ENCODE results near the gene LARP1.
"Not testable (repeated sequence)": the region's sequence is repeated elsewhere in the genome, so short reads cannot be mapped to it uniquely, and the experiment has no call there.

The LARP1 gene
- total RNA-seq = 176 to 284 (median 194) reads per million in 4 experiments

DNA sequence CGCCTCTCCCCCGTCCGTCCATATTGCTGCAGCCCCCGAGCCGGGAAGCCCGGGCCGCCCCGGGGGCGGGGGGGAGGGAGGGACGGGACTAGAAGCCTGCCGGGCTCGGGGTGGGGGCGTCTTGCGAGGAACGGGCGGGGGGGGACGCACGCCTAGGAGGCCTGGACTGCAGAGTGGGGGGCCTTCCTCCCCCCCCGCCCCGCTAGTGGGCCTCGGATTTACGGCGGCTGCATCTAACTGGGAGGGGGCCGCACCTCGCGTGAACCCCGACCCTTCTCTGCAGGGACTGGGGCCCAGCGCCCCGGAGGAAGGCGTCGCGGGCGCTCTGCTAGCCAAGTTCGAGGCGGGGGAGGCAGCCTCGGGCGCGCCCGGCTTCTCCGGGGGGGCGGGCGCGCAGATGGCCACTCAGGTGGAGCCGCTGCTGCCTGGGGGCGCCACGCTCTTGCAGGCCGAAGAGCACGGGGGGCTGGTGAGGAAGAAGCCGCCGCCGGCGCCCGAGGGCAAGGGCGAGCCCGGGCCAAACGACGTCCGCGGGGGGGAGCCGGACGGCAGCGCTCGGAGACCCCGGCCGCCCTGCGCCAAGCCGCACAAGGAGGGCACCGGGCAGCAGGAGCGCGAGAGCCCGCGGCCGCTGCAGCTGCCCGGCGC, at the start of gene LARP1:
LARP1 (plus strand) TSS at position 17 of the 648 bp plus-strand sequence; CDS start at position 398, 381 bp downstream.
- DNase-seq = peak; percentile 41

DNA sequence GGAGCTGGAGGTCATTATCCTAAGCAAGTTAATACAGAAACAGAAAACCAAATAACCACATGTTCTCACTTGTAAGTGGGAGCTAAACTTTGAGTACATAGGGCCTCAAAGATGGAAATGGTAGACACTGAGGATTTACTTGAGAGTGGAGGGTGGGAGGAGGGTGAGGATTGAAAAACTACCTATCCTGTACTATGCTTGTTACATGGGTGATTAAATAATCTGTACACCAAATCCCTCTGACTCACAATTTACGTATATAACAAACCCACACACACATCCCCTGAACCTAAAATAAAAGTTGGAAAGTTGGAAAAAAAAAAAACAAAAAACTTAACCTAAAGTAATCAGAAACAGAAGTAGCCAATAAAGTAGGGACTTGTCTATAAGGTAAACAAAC, 48.8 kb upstream of the LARP1 start:
- no peak for DNase-seq

DNA sequence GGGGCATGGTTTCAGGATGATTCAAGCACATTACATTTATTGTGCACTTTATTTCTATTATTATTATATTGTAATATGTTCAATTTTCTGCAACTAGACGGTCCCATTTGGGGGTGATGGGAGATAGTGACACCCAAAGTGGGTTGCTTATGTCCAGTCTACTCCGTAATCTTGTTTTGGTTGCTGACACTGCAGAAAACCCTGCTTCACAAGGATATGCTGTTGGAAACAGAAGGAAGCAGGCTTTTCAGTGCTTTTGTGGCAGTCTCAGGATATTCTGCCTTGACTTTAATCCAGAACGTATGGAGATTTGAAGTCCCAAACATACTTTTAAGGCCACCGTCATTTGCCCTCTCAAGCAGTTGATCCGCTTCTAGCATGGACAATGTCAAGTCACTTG, 47.5 kb upstream of the LARP1 start:
- no peak for DNase-seq

DNA sequence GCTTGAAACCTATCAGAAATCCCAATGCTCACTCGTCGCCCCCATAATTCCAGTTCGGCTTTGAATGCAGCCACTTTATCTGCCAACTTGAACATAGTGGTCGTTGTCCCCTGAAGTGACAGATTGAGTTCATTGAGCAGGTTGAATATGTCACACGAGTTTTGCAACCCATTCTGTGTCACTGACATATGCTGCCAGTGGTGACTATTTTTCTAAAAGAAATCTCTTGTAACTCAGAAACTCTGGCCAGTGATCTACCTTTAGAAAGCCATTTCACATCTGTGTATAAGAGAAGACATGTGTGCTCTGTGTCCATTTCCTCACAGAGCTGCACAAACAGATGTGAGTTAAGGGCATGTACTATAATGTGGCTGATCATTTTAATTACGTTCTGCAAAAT, 47.0 kb upstream of the LARP1 start:
- DNase-seq = no peak

DNA sequence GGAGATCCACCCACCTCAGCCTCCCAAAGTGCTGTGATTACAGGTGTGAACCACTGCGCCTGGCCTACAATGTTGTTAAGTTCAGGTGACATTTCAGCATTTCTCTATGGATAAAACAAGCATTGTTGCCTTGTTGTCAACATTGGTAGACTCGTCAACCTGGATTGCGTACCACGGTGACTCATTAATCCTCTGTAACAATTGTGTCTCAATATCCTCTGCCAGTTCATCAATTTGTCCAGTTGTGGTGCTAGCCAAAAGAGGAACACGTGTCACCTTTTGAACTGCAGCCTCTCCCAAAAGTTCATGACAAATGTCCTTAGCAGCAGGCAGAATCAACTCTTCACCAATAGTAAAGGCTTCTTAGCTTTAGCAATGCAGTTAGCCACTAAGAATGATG, 46.3 kb upstream of the LARP1 start:
- no peak for DNase-seq

DNA sequence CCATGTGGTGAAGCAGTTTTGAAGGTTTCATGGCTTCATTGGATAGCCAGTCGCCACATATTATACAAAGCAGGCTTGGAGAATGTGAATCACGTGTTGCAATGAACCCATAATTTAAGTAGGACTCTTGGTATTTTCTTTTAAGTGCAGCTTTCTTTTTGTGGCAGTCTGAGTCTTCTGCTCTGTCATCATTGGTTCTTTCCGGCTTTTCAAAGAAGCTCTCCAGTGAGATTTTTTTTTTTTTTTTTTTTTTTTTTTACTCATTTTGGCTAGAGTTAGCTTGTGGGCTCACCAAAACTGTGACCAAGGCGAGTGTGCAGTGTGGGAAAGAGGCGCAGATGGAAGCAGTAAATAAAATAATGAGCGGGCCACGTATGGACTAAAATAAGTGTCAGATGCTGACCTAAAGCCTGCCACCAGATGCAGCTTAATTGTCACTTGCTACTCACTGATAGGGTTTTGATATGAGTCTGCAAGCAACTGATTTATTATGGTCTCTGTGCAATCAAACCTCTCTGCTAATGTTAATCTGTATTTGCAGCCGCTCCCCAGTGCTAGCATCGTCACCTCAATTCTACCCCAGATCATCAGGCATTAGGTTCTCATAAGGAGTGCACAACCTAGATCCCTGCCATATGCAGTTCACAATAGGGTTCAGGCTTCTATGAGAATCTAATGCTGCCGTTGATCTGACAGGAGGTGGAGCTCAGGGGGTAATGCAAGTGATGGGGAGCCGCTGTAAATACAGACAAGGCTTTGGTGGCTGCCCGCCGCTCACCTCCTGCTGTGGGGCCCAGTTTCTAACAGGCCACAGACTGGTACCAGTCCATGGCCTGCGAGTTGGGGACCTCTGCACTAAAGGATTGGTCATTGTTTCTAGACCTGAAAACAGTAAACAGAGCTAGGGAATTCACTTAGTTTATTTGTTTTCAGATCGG, 45.5 kb upstream of the LARP1 start:
- DNase-seq = no peak

DNA sequence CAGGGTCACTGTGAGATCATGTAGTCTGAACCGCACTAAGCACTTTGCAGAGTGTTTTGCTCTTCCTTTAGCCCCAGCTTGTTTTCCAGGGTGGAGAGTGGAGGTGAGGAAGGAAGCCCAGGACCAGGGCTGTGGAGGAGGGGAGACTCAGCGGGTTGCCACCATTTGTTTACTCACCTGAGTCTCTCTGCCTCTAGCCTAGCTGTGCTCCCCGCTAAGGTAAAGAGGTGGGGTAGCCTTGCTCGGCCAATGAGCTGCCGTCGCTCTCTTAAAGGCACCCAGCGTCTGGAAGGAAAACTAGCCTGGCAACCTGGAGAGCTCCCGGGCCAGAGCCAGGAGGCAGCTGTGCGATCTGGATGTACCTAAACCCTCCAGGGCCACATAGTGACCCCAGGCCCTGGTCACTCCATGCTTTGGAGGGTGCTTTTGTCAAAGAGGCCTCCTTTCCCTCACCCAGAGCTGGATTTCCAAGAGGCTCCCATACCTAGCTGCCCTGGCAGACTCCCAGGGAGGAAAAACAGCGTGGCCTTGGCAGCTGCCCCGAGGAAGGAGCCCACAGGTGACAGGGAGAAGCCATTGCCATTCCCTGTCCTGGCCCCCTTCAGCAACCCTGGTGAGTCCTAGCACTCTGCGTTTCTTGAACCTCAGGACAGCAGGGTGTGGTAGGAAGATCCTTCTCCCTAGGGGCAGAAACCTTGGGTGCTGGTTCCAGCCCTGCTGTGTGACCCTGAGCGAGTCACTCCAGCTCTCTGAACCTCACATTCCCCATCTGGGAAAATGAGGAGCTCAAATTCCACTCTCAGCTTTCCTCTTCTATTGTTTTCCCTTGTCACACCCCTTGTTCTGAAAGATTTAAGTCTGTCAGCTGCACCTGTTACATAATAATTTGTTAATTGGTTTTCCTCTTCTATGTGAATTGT, 42.4 kb upstream of the LARP1 start:
- no peak for DNase-seq

DNA sequence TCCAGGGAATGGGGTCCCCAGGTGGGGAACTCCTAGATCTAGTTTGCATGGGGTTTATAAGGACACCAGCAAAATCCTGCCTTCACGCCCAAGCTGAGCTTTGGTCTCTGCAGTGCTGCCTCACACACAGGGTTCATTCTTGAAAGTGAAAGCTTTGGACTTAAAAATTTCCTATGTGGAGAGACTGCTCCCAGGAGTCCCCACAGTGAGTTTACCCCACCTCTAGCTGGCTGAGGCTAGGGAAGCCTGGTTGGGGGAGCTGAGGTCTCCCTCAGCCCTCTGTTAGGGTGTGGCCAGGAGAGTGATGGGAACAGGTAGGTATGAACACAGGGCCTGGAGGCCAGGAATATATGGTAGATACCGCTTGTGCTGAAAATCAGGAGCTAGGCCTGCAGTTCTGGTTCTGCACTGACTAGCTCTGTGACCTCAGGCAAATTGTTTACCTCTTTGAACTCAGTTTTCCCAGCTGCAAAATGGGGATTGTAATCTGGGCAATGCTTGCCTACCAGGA, 41.5 kb upstream of the LARP1 start:
- no peak for DNase-seq

DNA sequence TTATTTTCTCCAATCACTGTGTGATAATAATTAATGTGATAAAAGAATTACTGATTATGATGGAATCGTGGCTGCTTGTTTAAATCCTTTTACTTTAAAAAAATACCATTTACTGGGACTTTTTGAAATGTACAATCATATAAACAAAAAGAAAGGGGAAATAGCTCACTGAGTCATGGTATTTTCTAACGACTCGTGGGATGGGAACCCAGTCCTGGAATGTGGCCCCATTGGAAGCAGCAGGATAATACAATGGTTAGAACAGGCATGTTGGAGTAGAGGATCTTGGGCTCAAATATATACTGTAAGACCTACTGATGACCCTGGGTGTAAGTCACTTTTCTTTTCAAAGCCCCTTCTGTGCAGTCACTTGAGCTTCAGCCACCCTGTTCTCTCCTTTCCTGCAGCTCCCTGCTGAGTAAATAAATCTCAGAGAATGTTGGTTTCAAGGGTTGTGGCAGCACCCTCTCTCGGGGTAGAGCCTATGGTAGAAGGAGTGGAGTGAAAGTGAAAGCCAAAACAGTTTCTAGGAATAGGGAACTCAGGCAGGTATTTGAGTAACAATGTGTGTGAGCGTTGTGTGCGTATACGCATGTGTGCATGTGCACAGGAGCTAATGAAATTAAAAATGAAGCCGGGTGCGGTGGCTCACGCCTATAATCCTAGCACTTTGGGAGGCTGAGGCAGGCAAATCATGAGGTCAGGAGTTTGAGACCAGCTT, 40.8 kb upstream of the LARP1 start:
- no peak for DNase-seq

DNA sequence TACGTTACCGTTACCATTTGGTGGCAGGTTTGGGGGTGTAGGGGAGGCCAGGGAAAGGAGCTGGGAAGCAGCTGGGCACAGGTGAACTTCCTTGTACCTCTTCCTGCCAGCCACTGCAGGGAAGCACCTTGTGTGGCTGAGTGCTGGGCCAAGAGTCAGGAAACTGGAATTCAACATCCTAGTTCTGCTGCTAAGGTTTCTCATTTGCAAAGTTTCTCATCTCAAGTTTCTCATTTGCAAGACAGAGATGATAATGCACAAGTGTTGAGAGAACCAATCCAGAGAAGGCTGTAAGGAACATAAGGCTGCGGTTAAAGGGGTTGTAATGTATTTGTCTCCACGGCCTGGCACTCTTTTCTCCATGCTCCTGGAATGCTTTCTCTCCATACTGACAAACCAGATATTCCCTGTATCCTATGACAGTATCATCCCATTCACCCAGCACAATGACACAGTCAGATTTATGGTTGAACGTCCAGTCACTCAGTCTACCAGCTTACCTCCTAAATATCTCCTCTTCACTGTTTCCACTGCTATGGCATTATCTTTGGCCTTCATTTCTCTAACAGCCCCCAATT, 33.6 kb upstream of the LARP1 start:
- no peak for DNase-seq

DNA sequence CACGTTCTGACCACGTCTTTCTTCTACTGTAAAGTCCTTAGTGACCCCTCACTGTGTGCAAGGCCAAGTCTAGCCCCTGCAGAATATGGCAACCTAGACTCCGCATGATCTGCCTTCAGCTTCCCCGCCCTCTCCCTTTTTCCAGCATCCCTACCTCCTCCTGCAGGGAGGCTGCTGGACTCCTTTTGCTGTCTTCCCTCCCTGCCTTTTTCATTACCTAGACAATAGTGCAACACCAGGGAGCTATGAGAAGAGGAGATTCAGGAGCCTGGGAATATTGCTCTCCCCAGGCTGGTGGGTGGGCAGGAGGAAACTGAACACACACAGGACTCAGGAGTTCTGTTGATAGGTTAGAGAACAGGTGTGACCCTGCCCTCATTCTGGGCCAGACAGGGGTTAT, 33.1 kb upstream of the LARP1 start:
- DNase-seq = no peak

DNA sequence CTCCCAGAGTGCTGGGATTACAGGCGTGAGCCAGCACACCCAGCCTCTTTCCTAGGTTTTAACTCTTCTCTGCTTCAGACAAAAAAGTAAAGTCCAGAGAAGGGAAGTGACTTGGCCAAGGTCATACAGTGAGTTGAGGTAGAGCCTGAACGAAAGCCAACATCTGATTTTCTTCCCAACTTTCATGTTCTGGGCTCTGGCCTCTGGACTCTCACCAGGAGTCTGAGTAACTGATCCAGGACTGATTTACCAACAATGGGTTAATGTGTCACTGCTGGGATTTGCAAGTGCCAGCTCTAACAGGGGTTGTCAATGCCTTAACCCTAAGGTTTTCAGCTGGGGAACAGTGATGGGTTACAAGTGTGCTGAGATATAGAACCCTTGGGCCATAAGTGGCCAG, 32.2 kb upstream of the LARP1 start:
- no peak for DNase-seq

DNA sequence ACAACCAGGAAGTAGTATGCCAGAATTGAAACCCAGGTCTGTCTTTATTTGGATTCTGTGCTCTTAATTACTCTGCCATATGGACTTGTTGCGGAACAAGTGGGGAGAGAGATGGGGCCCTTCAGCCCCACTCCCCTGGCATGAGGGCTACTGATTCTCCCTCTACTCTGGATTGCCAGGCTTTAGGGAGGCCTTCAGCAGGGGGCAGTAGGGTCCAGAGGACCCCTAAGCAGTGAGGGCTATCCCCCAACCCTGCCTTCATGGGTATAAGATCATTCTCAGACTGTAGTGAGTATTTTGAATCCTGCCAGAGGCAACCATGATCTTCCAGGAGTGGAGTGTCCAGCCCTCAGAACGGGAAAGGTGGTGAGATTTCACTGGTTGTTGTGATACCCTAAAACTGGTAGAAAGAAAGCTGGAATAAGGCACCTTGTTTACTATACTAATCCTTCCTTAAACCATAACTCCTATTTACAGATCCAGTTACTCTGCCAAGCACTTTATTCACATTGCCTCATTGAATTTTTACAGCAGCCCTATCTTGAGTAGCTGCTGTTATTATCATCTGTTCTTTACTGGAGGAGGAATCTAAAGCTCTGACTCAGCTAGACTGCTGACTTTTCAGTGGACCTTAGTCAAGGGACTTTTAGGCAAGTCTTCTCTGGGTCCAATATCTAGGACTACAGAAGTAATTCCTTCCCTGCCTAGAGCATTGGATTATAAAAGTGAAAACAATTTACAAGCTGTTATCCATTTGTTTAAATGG, 31.3 kb upstream of the LARP1 start:
- no peak for DNase-seq

DNA sequence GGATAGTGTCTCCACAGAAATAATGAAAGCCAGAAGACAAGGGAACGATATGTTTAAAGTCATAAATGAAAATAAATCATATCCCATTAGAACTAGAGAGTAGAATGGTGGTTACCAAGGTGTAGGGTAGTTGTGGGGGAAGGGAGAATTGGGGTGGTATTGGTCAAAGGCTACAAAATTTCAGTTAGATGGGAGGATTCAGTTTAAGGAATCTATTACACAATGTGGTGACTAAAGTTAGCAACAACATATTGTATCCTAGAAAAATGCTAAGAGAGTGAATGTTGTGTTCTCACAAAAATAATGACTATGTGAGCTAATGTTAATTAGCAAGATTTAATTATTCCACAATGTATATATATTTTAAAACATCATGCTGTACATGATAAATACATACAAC, 27.8 kb upstream of the LARP1 start:
- no peak for DNase-seq

DNA sequence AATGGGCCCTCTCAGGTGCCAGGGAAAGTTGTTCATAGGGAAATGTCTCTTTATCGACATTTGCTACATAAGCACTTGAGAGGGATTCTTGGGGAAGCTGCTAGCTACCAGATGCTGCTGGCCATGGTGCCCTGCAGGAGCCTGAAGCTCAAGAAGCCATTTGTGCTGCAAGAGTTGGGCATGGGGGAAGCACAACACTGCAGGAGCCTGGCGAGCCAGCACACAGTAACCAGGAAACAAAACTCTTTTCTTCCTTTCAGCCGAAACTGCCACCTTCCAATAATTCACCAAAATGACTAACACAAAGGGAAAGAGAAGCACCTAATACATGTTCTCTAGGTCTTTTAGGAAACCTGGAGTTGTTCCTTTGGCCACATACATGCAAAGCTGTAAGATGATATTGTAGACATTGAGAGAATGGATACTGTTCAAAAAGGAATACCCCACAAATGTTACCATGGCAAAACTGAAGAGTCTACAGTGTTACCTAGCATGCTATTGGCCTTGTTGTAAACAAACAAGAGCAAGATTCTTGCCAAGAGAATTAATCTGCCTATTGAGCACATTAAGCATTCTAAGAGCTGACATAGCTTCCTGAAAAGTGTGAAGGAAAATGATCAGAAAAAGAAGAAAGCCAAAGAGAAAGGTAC, 26.1 kb upstream of the LARP1 start:
- no peak for DNase-seq

DNA sequence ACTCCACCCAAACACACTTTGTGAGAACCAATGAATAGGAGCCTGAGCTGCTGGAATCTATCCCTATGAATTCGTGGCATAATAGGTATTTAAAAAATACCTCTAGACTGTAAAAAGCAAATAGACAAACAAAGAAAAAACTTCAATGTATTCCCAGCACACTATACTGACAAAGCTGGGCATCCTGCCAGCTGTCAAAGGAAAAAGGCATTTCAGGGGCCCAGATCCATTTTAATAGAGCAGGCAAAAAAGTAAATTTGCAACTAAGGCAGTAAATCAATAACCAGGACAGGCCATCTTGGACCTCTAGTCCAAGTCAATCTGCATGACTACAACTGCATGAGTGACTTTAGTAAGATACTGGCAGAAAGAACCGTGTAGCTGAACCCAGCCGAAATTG, 25.6 kb upstream of the LARP1 start:
- DNase-seq = no peak

DNA sequence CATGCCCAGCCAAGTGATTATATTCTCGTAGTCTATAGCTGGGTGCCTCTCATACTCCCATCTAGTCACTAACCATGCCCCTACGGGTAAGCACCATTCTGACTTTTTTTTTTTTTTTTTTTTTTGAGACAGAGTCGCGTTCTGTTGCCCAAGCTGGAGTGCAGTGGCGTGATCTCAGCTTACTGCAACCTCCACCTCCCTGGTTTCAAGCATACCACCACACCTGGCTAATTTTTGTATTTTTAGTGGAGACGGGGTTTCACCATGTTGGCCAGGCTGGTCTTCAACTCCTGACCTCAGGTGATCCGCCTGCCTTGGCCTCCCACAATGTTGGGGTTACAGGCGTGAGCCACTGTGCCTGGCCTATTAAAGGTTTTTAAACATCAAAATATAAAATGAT, 24.4 kb upstream of the LARP1 start:
- not testable (repeated sequence) for DNase-seq

DNA sequence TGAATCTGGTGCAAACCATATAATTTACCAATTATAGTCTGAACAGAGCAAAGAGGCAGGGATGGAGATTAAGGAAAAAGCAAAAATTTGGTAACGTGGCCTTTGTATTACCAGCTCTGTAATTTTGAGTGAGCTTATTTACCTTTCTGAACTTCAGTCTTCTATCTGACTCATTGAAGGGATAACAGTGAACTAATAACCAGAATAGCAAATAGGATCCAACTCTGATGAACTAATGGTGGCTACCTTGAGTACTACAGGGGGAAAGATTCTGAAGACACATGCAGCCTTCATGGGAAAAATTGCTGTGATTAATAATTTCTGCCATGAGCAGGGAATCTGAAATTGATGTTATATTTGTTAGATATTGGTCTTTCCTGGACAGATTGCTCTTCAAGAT, 23.0 kb upstream of the LARP1 start:
- DNase-seq = no peak

DNA sequence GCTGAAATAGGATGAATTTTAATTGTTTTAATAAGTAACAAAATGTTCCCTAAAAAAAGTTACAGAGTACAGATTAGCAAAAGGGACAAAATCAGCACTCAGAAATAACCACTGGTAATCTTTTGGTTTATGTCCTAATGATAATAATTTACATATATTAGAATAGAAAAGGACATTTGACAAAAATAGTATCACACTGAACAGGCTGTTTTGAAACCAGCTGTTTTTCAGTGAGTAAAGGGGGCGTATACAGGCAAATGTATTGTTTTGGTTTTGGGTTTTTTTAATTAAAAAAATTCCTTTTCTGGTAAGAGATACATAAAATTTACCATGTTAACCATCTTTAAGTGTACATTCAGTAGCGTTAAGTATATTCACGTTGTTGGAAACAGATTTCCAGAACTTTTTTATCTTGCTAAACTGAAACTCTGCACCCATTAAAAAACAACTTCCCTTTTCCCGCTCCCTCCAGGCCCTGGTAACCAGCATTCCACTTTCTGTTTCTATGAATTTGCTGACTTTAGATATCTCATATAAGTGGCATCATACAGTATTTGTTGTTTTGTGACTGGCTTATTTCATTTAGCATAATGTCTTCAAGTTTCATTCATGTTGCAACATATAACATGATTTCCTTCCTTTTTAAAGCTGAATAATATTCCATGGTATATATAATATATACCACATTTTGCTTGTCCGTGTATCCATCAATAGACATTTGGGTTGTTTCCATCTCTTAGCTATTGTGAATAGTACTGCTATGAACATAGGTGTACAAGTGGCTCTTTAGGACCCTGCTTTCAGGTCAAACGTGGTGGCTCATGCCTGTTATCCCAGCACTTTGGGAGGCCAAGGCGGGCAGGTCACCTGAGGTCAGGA, 20.6 kb upstream of the LARP1 start:
- no peak for DNase-seq
